CD4-positive, alpha-beta T cell treated with Interleukin-21 for 1 hour (primary cell): Measurements from ENCODE around the gene ERICH6B.

ENCODE experiments used
- DNase-seq: peaks from one replicate; pipeline ENCODE4 v3.0.0-alpha.2; 2020

ERICH6B gene

GRCh38 chr13:45598597-45598996, 16.9 kb downstream of the ERICH6B start:
- no peak for DNase-seq

DNA sequence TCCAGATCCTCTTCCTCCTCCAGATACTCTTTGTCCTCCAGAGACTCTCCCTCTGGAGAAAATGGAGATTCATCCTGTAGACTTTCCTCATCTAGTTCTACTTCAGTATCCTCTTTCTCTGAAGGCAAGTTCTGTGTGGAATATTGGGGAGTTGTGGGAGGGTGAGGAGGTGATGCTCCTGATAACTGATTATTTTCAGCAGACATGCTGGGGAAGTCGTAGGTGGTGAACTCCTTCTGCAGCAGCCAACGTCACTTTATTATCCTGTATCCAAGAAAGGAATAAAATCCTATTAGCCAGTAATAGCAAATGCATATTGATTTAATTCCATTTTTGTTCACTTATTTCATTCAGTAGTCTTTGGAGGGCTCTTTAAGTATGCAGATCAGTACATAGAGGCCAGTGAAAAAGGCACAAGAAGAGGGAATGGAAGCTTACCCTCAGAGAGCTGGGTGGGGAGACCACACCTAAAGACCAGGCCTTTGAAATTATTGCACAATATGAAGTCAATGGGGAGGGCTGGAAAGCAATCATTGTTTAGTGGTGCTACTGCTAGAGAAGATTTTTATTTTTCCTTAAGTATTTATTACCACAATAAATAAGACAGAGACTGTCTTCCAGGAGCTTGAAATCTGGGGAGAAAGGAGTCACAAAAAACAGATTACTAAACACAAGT, 18.6 kb downstream of the ERICH6B start:
- DNase-seq = no peak

DNA sequence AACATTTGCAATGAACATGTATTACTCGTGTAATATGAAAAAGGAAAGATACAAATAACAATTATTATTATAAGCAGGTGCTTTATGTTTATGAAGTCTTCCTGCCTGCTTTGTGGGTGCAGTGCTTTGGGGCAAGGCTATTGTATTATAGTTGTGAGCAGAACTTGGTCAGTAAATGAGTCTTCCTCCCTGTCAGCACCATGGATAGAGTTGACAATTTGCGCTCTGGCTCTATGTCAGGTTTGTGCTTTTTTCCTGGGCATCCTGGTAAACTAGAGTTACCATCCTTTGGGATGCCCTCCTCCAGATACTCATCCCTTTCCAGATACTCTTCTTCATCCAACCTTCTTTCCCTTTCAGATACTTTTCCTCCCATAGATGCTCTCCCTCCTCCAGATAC, 19.6 kb downstream of the ERICH6B start:
- DNase-seq = no peak

- DNase-seq = no peak
Observed at GRCh38 chr13:45594764-45595163, 20.8 kb downstream of the ERICH6B start.

- DNase-seq = no peak
Observed at GRCh38 chr13:45594227-45594626, 21.3 kb downstream of the ERICH6B start.

DNA sequence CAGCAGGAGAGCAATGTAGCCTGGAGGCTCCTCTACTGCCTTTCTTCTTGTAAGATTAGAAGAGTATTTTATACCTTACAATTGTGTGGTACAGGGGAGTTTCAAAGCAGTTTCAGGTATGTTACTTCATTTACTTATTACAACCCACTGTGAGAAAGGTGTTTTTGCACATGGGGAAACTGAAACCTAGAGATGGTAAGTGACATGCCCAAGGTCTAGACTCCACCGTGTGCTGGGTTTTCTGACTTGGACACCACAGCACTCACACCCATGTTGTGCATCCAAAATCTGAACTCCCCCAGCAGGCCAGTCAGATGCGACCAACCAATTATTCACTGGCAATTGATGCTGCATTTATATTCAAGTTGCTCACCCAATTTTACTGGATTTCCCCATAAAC, 22.8 kb downstream of the ERICH6B start:
- DNase-seq = no peak

DNA sequence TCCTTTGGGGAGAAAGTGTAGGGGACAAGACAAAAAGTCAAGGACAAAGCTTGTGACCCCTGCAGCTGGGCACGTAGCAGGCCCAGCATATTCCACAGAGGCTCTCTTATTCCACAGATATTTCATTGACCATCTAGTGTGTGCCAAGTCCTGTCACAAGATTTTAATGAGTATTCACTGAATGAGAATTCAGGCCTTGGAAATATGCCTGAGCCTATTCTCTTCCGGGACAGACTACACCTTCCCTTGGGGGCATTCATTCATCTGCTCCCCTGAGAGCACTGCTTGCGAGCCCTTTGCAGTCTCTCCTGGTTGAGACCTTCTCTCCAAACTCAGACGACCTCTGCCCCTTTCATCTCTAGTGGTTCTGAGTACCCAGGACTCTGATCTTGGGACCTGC, 25.5 kb downstream of the ERICH6B start:
- DNase-seq = no peak

GRCh38 chr13:45587897-45588296, 27.6 kb downstream of the ERICH6B start:
- DNase-seq = no peak

GRCh38 chr13:45584816-45585215, 30.7 kb downstream of the ERICH6B start:
- DNase-seq = no peak

DNA sequence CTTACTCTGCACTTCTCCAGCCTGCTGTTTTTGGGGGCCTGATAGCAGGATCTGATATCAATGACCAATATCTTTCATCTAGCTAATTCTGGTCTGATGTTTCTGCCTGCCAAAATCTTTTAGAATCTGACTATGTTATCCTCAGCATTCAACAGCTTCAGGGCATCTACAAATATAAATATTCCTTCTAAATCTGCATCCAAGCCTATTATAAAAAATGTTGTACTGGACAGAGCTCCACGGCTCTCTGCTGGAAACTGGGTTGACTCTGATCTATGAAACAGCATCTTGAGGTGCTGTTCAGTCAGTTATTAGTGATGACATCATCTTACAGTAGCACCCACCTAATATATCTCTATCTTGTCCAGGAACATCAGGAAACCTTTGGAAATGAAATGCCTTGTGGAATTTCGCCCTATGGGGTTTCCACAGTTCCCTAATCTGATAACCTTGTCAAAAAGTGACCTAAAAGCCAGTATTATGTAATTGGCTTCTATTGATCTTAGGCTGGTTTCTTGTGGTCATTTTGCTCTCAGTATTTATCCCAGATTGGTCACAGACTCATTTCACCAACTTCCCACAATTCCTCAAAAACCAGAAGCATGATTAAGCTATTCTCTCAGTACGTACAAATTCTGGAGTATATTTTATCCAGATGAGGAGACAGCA, 33.0 kb downstream of the ERICH6B start:
- DNase-seq = no peak

DNA sequence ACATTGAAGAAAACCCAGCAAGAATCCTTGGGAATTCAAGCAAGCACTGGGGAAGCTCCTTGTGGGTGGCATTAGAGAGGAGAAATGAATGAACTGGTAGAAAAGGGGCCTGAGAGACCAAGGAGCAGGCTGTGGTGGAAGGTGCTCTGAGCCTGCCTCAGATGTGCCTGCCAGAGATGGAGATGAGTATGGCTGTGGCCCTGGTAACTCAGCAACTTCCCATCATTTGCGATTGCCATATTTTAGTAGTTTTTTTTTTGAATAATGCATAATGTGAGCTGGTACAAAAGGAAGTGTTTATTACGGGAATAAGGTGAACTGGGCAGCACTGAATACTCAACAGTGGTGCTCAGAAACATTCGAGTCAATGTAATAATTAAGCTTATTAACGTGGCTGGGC, 39.1 kb downstream of the ERICH6B start:
- DNase-seq = no peak

GRCh38 chr13:45575830-45576180, 39.7 kb downstream of the ERICH6B start:
- DNase-seq = no peak

DNA sequence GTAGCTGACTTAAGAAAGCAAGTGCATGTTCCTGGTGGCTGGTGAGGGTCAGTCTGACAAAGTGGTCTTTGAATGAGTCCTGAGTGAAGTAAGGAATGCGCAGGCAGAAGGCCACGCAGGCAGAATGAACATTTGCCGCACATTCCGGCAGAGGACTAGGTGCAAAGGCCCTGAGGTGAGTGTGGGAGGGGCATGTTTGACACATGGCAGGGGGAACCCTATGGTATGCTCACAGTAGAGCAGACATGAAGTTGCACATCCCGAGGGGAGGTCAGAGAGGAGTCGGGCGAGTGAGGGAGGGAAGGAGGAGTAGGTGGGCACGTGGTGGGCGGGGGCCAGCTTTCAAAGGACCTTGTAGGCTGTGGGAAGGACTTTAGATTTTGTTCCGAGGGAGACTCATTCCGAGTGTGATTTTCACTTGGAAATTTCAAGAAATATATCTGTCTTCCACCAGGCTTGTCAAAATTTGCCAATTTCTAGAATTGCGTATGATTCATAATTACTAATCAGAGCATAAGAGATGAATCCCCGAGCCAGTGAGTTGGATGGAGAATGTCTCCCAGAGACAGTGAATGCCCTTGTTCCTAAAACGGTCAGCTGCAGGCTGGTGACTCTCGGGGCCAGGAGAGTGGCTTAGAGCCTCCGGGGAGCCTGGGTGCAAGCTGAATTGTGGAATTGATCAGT, 40.3 kb downstream of the ERICH6B start:
- DNase-seq = no peak

- no peak for DNase-seq
Observed at GRCh38 chr13:45565331-45565730, 50.2 kb downstream of the ERICH6B start.

DNA sequence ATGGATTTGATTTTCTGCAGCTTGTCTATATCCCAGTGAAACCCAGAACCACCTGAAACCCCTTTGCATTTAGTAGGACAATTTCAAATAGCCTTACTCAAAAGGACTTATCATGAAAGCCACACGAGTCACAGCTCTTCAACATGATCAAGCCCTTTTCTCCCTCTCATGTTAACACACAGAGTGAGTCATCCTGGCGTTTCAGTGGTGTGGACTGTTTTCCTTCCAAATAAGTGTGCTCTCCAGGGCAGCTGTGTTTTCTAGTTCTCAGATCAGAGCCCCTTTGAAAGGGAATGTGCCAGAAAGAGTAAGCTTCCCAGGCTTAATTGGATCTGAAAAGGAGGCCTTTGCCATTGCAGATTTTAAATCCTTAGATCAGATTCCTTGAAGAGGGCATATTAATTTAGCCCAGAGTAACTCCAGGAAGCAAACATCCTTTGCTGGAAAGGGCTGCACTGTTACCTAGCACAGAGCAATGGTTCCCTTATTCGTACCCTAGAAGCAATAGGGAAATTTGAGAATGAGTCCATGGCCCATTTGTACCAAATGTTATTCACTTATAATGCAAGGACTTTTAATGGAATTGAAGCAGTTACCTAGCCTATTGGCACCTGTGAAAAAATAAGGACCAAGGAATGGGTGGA, 51.3 kb downstream of the ERICH6B start:
- DNase-seq = no peak

DNA sequence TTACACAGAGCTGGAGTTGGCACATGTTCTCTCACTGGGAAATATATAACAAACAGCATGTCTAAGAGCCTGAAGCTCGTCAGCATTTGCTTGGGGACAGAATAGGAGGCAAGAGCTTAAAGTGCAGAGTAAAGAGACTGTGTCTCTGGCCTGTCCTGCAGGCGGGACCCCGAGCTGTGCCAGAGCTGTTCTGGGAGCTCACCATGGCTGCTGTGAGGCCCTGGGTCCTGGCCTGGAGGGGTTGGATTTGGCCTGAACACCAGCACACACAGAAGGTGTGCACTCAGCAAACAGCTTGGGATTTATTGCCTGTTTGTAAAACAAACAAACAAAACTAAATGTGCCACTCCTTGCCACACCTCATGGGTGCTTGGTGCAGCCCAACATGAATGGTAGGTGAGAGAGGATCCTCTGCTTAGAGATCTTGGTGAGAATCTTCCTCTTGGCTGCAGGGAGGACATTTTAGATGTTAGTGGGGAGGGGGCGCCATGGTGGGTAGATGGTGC, 60.9 kb downstream of the ERICH6B start:
- DNase-seq = no peak

DNA sequence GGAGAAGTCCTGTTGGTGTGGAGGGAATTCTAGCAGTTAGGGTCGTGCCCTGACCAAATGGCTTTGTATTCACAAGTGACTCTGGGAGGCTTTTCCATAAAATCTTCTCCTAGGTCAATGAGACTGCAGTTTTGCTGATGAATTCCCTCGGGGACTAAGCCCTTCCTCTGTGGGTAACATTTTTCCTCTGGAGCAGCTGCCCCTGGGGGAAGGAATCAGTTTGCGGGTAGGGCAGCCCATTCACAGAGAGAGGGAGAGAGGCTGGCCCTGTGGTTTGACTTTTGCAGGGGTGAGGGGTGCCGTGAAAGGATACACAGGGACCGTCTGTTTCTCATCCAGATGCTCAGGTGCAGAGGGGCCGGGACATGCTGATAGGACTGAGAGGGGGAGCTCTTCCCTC, 67.3 kb downstream of the ERICH6B start:
- DNase-seq = no peak

DNA sequence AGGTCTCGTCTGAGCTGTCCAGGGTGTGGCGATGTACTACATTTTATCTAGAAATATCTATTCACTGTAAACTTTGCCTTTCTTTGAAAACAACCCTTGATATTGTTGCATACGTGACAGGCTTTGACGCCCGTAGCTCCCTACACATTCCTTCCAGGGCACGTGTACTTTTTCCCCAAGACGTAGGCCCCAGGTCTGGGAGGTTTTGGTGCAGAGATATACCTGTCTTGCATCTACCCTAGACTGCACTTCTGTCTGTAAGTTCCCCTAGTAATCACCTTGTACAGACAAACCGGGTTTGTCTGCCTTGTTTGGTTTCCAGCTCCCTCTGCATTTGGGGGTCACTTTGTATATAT, 69.2 kb downstream of the ERICH6B start:
- no peak for DNase-seq

GRCh38 chr13:45545686-45546409, 69.7 kb downstream of the ERICH6B start:
- DNase-seq = no peak

DNA sequence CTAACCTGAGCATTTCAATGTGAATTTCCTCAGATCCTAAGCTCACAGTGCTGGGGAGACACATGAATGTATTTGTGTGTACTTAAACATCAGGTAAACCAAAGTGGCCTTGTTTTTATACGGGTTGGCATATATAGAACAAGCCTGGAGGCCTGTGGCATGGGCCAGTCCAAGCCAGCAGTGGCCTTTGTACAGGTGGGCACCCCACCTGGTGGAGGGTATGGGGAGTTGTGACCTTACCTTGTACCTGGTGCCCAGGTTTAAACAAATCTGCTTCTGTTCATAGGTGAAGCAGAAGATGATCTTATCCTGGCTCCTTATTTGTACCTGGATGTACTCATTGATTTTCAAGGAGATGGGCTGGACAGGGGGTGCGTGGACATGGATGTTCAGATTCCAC, 71.0 kb downstream of the ERICH6B start:
- no peak for DNase-seq

DNA sequence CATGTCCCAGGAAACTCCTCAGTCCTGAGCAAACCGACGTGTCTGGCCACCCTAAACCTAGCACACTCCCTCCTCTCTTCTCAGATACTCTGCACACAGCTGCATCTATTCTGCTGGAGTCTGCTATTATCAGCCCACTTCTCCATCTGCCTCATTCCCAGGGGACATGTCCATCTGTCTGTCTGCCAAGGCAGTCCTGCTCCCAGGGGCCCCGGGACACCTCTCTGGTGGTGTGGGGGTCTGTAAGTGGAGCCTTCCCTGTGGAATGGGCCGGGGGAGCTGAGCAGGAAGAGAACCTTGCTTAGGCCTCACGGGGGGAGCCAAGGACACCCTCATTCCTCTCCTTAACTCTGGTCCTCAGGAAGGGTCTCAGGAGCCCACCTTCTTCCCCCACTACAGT, 72.7 kb downstream of the ERICH6B start:
- no peak for DNase-seq

- no peak for DNase-seq
Observed at GRCh38 chr13:45542391-45542790, 73.1 kb downstream of the ERICH6B start.

DNA sequence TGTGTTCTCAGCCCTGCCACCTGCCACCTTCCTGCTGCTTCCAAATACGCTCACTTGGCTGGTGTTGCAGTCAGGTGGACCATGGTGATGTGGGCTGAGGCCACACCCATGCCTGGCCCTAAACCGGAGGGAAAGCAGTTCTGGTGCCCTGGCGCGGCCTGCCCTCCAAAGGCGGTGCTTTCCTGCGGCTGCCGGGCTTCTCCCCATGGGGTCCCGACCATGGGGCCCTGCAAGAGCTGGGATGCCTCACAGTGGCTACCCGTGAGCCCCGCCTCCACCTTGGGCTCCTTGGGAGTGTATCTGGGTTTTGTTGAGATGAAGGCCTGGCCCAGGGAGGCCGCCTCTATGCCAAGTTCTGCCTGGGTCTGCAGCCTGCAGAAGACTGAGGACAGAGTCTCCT, 73.7 kb downstream of the ERICH6B start:
- no peak for DNase-seq
